GM19438 (cell line): ENCODE data around the gene FIBCD1.

Experiments
- ATAC-seq: cut with Tn5 transposase; IDR thresholded peaks from one replicate; pipeline ENCODE4 v1.9.1; 2021; ENCODE audit warnings: low read depth; ENCODE audit not compliant: unreplicated experiment

FIBCD1 gene

DNA sequence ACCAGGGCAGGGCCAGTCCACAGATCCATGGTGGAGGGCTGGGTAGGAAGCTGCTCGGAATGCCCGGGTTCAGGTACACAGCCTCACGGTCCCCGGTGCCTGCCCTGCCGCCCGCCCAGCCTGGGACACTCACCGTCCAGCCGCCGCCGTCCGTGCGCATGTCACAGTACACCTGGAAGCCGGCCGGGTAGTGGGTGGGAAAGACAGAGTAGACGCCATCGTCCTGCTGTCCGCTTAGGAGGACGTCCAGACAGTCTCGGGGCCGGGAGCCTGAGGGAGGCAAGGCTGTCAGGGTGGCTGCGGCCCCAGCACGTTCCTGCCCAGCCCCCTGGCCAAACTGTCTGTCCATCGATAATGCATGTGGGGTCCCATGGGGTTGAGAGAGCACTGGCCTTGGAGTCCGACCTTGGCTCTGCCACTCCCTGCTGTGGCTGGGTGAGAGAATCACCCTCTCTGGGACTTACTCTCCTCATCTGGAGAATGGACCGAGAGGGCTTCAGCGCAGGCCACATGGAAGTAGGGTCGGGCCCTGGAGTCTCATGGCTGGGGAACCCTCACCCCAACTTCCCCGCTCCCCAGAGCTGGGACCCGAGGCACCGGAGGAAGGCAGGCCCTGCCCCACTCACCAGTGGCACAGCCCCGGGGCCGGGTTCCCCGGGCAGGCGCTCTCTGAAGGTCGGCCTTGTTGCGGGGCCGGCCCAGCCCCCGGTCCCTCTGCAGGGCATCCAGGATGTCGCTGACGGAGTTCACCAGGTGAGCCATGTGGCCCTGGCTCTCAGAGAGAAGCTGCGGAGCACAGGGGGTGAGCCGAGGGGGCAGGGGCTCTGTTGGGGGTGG is 15.2 kb downstream of the FIBCD1 start:
- ATAC-seq, result no peak

DNA sequence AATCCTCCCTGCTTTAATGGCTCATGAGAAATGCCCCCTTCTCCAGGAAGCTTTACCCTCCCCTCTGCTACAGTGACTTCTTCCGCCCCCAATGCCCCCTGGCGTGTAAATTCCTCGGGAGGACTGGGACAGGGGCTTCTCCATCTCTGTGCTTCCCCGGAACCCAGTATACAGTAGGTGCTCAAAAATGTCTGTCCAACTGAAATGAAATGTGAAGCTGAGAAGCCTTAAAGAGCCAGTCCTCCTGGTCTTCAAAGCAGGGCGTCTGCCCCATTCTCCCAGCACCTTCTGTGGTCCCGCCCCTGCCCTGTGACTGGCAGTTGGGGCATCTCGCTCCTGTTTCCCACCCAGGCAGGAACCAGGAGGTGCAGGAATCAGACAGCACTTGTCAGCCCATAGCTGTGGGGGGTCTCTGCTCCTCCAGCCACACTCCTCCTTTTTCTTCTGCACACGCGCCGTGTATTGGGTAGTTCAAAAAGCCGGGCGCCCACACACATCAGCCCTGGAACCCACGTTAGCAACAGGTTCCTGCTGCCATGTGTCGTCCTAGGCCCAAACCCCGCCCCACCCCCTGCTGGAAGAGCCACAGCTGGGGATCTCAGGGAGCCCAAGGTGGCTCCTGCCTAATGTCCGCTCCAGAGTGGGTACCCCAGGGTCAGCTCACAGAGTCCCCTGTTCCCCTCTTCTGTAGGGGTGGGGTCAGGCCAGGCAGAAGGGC is 16.0 kb downstream of the FIBCD1 start:
- no peak for ATAC-seq

GRCh38 chr9:130921989-130922892 is 16.8 kb downstream of the FIBCD1 start:
- ATAC-seq, result no peak

- no peak for ATAC-seq
These were observed 17.6 kb downstream of the FIBCD1 start for GRCh38 chr9:130921300-130921988.

DNA sequence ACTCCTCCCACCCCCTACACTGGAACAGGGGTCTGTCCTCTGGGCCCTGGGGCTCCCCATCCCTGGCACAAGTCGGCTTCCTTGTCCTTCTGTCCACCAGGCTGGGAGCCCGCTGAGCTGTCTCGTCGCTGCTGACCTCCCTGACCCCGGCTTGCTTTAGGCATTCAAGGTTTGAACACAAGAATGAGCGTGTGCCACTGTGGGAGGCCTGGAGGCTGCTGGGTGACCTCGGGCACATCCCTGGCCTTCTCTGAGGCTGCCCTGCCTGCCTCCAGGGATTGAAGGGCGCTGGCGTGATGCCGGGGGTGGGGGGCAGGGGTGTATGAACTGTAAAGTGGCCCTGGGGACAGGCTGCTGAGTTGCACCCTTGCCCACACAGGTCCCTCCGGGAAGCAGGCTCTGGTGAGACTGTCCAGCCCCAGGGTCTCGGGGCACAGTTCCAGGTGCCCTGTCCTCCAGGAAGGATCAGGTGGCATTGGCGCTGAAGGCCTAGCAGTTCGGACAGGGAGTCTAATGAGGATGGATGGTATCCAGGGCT is 18.2 kb downstream of the FIBCD1 start:
- ATAC-seq, result no peak

DNA sequence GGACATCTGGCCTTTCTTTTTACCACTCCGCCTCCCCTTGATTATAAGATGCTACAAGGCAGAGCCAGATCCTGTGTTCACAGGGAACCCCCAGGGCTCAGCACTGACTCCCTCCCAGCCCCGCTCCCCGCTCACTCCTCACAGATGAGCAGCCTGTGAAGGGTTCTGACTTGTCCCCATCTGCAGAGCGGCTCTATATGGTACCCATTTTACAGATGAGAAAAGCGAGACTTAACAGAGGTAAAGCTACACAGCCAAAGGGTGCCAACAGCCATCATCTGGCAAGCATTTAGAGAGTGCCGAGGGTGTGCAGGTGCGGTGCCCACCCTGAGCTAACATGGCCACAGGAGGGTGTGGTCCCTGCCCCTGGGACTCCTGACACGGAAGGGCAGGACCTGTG is 18.8 kb downstream of the FIBCD1 start:
- ATAC-seq, result no peak

DNA sequence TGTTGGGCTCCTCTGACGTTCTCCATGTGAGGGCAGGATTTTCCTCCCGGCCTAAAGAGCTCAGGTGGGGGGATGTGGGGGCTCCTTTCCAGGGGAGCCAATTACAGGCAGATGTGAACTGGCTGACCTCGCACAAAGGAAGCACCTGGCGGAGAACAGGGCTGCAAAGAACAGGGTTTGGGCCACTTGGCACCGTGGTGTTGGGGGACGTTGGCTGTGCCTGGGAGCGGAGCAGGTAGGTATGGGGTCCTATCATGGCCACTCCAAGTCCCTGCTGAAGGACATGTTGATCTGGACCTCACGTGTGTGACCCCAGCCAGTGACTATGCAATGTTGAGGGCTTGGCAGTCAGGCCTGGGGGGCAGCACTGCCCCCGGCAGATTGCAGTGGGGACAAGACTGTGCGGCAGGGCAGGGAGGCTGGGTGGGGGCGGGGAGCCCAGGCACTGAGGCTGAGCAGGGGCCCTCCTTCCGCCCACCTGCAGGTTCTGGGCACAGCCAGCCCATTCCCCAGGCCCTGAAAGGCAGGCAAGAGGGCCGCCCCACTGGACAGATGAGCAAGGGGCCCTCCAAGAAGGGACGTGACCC is 19.4 kb downstream of the FIBCD1 start:
- ATAC-seq, result no peak

- ATAC-seq, result no peak
These were observed 20.1 kb downstream of the FIBCD1 start for GRCh38 chr9:130918826-130919558.

DNA sequence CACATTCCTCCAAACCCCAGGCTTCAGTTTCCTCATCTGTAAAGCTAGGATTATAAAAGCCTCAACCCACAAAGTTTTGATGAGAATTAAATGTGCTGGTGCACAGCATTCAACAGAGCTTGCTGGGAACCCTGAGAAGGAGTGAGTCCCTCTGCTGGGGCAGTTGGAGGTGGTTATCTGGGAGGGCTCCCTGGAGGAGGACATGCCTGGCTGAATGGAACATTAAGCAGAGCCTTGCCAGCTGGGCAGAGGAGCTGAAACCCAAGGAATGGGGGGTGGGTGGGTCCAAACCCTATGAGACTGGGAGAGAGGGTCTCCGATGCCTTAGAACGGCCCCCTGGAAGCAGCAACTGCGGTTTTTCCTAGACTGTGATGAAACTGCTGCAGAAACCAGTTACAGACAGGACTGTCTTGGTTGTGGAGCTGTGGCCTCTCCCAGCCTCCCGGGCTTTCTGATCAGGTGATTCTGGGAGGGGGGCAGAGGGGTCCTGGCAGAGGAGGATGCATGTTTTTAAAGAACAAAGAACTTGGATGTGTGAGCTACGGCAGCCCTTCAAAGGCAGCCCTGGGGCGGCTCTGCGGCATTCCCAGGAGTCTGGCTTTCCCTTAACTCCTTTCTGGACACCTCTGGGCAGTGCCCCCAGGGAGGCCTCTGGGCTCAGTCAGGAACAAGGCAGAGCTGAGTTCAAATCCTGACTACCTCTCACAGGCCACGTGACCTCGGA is 20.8 kb downstream of the FIBCD1 start:
- ATAC-seq, result no peak

- ATAC-seq, result no peak
These were observed 21.7 kb downstream of the FIBCD1 start for GRCh38 chr9:130917168-130917960.

DNA sequence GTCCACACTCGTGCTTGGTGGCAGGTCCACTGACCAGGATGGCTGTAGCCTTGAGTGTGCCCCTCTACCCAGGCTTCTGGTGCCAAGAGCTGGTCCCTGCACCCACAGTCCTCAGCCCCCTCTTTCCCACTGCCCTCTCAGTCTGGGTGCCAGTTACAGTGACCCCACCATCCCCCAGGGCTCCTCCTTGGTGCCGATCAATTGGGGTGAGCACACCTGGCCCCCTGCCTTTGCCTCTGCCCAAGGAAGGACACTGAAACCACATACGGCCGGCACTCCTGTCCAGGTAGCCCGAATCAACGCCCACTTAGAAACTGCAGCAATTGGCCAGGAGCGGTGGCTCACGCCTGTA is 24.0 kb downstream of the FIBCD1 start:
- ATAC-seq, result no peak

DNA sequence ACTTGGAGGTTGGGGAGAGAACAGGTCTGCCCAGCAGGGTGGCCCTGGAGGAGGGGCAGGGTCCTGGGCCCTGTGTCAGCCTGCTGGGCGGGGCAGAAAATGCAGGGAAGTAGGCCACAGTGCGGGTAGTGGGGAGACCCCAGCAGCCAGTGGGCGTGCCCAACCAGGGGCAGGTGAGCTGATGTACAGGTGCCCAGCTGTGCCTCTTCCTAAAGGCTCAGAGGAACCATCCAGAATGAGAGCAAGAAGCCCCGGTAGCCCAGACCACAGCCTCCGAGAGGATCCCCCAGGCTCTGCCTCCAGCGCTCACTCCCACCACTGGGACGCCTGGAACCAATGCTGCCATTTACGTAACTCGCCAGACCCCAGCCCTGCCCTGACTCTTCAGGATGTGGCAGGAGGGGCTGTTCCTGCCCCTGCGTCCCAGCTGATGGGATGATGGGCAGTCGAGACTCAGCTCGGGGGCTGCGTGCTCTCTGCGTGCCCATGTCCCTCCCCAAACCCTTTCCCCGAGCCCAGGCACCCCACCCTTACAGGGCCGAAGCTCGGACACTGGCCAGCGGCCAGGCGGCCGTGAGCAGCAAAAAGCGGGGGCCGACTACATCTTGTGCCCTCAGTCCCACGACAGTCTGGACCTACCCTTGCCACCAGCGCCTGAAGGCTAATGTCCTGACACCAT is 24.5 kb downstream of the FIBCD1 start:
- no peak for ATAC-seq

DNA sequence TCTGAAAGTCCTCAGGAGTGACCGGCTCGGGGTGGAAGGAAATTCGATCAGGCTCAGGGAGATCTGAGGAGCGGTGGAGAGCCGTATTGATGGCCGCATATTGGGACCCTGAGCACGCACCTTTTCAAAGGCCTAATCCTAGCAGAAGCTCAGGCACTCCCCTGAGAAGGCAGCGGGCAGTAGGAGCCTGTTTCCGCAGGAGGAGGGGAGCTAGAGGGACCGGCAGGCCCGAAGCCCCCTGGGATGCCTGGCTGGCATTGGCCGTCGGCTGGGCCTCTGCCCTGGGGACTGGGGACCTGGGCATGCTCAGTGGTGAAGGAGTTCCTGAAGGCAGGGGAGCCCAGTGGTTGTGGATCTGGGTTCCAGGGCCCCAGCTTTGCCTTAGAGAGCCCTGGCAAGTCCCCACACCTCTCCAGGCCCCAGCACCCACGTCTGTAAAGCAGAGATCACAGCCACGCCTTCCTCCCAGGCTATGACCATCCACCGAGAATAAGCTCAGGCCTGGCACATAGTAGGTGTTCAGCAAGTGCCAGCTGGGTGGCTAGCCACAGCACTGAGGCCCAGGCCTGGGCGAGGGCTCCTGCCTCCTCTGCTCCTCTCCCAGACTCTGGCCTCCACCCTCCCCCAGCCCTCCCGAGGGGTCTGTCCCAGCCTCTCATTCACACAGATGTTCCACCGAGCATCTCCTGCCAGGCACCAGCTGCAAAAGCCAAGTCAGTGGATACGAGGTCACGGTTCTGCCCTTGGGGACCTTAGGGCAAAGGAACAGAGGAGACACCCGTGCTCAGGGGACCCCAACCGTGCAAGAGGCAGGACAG is 25.2 kb downstream of the FIBCD1 start:
- ATAC-seq, result no peak

GRCh38 chr9:130912932-130913598 is 26.0 kb downstream of the FIBCD1 start:
- no peak for ATAC-seq

- ATAC-seq, result no peak
These were observed 27.6 kb downstream of the FIBCD1 start for GRCh38 chr9:130911254-130912049.
